HG03139 (cell line): ENCODE results near the gene PIAS1.
"Not testable (repeated sequence)": the region's sequence is repeated elsewhere in the genome, so short reads cannot be mapped to it uniquely, and the experiment has no call there.

ENCODE experiments used
- ATAC-seq: cut with Tn5 transposase; IDR thresholded peaks from one replicate; pipeline ENCODE4 v1.9.1; 2021; ENCODE audit not compliant: unreplicated experiment

The PIAS1 gene

DNA sequence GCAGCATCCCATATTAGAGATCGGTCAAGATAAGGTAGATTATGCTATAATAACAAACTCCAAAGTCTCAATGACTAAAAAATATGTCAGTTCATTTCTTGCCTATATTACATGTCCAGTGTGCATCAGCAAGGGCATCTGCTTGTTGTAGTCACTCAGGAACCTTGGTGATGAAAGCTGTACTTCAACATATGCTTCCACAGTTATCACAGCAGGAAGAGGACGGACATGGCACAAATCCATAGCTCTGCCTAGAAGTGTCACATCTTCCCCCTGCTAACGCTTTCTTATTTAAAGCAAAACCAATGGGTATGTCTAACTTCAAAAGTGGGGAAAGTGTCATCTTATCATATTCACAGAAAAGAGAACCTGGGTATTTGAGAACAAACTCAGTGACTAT, 20.0 kb upstream of the PIAS1 start:
- no peak for ATAC-seq

DNA sequence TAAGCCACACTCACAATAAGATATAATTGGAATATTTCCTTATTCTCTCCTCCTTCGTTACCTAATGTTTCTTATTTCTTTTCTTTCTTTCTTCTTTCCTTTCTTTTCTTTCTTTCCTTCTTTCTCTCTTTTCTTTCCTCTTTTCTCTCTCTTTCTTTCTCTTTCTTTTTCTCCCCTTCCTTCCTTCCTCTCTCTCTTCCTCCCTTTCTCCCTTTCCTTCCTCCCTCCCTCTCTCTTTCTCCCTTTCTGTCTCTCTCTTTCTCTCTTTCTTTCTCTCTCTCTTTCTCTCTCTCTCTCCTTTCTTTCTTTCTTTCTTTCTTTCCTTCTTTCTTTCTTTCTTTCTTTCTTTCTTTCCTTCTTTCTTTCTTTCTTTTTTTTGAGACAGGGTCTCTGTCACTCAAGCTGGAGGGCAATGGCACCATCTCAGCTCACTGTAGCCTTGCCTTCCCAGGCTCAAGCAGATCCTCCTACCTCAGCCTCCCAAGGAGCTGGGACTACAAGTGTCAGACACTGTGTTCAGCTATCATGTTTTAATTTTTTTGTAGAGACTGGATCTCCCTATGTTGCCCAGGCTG, 19.3 kb upstream of the PIAS1 start:
- no peak for ATAC-seq

DNA sequence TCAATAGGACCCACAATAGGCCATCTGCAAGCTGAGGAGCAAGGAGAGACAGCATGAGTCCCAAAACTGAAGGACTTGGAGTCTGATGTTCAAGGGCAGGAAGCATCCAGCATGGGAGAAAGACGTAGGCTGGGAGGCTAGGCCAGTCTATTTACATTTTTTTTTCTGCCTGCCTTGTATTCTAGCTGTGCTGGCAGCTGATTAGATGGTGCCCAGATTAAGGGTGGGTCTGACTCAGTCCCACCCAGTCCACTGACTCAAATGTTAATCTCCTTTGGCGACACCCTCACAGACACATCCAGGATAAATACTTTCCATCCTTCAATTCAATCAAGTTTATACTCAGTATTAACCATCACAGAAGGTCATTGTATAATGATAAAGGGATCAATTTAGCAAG, 15.9 kb upstream of the PIAS1 start:
- no peak for ATAC-seq

DNA sequence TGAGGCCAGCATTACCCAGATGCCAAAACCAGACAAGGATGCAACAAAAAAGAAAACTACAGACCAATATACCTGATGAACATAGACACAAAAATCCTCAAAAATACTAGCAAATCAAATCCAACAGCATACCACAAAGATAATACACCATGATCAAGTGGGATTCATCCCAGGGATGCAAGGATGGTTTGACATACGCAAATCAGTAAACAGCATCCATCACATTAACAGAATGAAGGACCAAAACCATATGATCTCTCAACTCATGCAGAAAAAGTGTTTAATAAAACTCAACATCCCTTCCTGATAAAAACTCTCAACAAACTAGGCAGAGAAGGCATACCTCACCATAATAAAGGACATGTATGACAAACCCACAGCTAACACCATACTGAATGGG, 14.0 kb upstream of the PIAS1 start:
- no peak for ATAC-seq

DNA sequence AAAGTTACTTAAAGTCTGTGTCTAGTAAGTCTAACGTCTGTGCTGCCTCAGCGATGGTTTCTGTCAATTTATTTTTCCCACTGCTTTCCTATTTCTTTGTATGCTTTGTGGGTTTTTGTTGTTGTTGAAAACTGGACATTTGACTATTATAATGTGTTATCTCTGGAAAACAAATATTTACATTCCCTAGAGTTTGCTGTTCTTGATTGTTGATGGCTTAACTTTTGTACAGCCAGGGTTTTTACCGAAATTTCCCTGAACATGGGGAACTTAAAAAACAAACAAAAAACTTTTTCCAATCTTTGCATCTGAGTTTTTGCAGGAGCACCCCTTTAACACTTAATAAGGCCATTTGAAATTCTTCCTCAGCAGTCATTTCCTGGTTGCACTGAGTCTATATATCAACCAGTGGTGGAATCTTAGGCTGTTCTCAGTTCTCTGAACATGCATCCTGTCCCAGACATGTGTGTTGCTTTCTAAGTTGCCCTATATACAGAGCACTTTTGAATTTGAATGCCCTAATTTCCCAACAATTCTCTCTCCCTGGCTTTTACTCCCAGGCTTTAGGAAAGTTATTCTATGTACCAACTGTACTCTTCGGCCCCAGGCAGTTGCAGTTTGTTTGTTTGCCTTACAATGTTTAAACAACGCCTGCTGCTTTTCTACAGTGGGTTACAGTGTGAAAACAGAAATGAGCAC, 11.8 kb upstream of the PIAS1 start:
- ATAC-seq: no peak

DNA sequence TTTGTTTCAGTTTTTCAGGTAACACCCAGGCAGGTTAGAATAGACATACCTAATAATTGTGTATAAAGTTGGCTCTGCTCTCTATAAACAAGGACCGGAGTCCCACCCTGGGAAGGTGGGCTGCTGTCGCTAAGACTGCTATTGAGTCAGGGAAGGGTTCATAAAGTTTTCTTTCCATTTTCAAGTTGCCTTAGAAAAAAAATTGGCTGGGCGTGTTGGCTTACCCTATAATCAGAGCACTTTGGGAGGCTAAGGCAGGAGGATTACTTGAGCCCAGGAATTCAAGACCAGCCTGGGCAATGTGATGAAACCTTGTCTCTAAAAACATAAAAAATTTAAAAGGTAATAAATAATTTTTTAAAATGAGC, 11.3 kb upstream of the PIAS1 start:
- no peak for ATAC-seq

DNA sequence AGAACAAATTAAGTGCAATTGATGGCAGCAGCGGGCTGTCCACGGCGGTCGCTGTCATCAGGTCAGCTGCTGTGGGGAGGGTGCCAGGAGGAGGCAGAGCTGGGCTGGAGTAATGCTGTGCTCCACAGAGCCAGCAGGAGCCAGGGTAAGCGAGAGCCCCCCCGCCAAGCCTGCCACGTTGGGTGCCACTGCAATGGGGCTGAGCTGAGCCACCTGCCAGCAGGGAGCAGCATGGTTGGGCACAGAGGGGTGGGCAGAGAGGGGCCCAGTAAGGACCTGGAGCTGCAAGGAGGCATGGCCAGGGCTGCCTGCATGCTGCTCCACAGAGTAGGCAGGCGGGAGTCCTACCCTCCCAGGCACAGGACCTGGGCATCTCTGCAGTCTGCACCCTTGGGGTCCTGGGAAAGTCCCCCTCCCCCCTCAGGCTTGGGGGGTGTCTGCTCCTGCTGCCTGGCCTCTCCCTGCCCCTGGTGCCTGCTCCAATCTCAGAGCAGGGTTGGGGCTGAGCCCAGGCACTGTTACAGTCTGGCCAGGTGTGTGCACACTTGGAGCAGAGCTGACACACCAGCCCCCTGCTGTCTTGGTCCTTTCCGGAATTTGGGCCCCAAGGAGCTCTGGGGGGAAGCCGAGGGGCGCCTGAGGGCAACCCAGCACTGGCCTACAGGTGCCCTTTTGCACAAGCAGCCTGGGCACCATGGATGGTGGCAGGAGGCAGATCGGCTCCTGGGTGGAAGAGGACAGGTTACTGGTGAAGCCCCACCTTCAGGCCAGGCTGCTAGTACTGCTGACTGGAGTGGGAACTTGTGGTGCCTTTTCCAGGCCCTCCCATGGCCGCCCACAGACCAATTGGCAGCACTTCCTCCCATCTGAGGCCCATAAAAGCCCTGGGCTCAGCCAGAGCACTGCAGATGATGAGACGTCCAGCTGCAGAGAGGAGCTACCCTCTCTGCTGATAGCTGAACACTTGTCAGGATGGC, 8.5 kb upstream of the PIAS1 start:
- no peak for ATAC-seq

DNA sequence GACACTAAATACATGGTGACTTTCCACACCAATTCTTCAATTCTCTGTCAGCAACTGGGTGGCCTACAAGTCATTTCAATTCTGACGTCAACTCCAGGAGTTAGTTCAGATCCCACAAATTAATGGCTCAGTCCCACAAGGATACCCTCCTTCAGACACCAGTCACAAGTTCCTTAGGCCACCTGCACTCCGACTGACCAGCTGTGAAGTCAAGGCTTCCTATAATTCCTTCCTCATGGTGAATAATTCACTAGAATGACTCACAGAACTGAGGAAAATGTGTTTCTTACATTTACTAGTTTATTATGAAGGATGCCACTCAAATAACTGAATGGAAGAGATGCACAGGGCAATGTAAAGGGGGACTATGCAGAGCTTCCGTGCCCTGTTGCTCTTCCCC, 6.3 kb upstream of the PIAS1 start:
- no peak for ATAC-seq

DNA sequence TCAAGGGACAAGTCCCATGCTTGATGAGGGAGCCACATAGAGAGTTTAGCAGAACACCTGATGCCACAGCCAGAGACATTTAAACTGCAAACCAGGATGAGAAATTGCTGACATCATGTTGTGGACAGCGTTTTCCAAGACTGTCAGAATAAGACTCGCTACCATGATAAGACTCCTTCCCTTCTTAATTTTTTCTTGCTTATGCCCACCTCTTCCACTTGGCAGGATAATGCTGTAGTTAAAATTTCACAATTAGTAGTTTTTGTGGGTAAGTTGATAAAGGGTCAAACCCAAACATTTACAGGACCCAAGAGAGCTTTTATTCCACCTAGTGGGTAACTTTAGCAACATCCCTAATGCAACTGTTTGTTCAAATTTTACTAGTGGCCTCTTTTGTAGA, 3.0 kb upstream of the PIAS1 start:
- no peak for ATAC-seq

DNA sequence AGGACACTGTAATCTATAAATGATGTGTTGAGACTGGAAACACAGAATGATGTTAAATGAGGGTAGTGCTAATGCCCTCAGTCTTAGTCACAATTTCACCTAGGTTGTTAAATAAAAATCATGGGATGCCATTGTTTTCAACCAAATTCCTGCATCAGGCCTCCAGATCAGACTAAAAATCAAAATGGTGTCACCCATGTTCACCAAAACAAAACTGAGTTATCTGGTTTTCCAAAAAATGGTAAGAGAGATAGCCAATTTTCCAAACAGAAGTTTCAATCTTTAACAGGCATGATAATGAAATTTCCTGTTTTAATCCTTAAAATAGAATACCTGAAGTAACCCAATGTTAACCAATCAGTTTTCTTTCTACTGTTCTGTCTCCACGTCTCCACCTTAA, 2.2 kb upstream of the PIAS1 start:
- no peak for ATAC-seq

DNA sequence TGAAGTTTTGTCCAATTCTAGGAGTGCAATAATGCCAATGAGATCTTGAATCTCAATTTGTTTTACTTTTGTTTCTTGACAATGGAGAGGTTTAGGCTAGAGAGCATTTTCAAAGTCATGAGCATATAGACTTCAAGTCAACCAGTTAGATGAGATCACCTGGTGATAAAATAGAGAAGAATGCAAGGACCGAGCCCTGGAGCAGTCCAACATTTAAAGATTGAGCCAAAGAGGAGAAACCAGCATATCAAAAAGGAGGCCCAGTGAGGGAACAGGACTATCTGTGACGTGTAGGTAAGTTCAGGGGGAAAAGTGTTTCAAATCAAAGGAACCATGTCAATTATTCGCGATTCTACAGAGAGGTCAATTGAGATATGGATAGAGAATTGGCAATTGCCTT, 1.7 kb upstream of the PIAS1 start:
- ATAC-seq: no peak

DNA sequence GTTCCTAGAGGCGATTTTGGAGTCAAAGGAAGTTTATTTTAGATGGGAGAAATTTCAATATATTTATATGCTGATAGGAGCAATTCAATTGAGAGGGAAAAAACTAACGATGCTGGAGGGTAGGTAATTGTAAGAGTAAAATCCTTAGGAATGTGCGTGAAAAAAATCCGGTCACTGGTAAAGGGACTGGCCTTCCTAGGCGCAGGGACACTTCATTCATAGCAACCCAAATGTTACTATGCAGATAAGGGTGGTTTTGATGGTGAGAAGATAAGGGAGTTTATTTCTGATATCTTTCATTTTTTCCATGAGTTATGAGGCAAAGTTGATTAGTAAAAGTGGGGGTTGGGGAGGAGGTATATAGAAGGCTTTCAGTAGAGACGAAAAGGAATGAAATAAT, 1.1 kb upstream of the PIAS1 start:
- ATAC-seq: no peak

DNA sequence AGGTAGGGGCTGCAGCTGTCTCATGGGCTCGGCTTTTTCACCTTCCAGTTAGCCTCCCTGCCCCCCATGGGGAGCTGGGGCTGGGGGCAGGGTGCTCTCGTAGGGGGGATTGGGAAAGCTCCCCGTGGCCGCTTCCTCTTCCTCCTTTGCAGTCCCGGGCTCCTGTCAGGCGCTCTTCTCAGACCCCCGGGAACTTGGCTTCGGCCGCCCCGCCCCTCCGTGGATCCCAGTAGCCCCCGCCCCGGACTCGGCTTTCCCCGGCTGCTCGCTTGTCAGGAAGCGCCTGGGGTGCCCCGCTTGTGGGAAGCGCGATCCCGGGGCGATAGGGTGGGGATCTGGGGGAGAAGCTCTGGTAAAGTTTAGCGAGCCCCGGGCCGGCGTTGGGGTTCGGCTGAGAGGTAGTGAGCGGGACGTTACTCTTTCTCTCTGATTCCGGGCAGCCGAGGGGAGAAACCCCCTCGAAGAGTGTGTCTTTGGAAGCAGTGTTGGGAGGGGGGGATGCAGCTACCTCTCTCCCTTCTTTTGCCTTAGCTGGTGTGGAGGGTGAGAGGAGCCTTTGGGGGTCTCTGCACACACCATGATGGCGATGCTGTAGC, 611 bp downstream of the PIAS1 start:
- ATAC-seq: no peak

DNA sequence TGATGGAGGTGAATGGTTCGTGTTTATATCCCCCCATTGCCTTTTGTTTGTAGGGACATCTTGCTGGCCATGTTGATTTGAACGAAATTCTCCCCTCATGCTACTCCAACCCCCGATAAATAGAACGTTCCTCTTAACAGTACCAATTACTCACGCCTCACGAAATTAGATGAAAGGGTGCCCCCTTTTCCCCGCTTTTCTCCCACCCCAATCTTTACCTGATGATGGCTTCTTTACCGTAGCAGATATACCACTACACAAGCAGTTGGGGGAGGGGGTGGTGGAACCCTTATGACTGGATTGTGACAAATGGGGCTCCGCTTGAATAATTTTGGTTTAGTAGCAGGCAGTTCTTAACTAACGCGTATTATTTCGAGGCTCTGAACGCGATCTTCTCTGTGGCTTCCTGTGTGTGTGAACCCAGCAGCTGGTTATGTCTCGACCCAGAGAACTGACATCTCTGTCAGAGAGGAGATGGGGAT, 1.1 kb downstream of the PIAS1 start:
- peak; percentile 34 for ATAC-seq

DNA sequence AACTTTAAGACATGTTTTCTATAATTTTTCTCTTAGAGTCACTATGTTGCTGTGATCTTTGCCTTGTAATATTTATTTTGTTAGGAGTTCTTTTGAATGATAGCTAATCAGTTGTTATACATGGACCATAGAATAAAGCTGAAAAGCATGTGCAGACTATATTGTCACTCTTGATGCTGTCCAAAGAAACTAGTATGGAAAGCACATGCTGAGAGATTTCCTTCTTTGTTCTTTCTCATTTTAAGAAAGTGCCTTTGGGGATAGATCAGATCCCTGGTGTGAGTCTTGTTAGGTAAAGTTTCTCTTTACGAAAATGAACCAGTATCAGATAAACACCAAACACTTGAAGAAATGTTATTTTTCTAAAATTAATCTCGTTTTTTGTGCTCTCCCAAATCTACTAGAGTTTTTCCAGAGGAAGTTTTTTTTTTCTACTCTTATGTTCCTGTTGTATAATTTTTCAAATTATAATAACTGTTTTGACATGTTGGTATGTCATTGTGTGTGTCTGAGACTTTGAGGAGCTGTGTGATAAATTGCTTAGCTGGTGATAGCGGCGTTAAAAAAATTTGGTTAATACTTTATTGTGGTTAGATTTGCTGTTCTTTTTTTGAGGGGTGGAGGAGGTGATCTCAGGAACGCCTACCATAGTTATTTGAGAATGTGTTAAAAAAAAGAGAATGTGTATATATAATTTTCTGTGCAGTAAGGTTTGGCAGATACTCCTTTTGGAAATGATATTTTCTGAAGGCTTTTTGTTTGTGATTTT, 2.2 kb downstream of the PIAS1 start:
- no peak for ATAC-seq

DNA sequence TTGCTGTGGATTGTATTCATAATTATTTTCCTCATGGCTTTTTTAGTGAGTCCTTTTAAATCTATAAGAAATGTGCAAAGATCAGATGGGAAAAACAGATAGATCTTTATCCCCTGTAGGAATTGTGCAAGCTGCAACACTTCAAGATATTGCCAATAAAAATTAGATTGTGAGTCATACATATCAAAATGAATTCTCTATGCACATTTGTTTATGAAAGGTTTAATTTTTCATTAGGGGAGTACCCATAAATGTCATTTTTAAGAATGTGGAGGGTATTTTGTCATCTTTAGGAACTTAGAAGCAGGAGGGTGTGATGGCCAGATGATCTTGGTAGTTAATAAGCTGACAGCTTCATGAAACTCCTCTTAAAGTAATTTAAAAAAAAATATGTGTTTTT, 2.9 kb downstream of the PIAS1 start:
- no peak for ATAC-seq

DNA sequence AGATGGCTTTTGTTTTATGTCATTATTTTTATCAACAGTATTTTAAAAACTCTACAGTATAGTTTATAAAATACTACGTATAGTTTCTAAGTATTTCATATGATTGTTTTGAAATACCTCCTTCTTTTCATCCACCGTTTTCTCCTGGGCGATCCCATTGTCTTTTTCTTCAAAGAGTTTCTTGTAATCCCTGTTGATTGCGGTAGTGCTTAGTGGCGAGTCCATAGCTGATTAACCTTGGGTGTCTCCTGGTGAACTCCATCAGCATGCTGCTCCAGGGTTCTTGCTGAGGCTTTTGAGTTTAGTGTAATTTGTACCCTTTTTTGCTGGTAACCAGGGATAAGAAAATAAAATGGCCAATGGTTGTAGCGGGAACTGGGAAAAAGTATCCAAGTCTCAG, 3.6 kb downstream of the PIAS1 start:
- ATAC-seq: no peak

DNA sequence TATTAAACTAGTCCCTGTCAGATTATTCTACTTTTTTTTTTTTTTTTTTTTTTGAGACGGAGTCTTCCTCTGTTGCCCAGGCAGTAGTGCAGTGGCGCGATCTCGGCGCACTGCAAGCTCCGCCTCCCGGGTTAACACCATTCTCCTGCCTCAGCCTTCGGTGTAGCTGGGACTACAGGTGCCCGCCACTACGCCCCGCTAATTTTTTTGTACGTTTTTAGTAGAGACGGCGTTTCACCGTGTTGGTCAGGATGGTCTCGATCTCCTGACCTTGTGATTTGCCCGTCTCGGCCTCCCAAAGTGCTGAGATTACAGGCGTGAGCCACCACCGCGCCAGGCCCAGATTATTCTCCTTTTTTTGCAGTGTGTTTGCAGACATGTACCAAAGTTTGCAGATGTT, 4.9 kb downstream of the PIAS1 start:
- ATAC-seq: not testable (repeated sequence)

DNA sequence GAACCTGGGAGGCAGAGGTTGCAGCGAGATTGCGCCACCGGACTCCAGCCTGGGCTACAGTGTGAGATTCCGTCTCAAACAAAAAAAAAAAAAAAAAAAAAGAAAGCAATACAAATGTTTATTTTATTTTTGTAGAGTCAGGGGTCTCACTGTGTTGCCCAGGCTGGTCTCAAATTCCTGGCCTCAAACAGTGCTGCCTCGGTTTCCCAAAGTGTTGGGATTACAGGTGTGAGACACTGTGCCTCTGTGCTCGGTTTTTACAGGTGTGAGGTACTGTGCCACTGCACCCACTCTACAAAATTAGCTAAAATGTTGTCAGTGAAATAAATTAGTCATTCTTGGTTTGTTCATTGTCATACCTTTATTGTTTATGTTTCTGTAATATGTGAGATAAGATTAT, 5.5 kb downstream of the PIAS1 start:
- no peak for ATAC-seq

DNA sequence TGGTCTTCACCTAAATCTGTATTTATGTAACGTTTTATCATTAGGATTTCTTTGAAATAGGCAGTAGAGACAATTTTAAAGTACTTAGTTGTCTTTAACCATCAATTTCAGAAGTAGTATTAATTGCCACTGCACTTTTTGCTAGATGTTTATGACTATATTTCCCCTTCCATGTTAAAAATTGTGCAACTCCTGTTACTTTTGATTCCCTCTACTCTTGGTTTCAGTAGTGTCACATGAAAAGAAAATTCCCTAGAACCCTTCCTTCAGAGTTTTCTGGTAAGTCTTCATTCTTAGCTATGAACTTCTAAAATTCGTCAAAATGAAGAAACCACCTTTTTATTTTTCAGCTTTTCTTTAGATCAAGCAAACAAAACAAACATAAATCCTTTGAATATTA, 7.1 kb downstream of the PIAS1 start:
- no peak for ATAC-seq

DNA sequence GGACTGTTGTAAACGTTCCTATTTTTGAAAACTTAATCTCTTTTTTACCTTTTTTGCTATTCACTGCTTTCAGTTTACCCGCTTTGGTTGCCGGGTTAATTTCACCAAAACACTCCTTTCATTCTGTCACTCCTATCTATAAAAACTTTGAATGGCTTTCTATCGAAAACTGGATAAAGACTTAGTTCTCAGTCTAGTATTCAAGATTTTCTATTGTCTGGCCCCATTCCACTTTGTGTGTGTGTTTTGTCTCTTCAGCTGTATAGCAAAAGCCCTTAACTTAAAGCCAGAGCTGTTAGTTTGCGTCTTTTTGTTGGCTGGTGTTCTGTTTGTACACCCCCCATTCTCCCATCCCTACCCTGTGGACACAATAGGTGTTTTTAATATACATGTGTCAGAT, 7.5 kb downstream of the PIAS1 start:
- ATAC-seq: no peak
